ENCODE measurements around the gene TAS2R3.

DNA sequence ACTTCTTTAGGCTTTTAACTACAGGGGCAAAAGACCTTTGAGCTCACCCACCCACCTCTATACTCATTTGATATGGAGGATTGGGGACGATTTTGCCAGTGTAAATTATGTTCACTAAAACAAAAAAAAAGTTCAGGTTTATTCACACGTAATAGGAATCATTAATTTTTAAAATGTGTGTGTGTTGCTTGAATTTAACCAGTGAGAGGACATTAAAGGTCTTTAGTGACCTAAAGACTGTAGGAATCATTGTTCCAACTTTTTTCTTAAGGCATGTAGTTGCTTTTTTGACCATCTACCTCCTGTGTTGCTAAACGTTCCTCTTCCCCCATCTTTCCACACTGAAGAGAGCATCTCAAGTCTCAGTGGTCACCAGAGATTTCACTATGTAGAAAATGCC lies 24.6 kb upstream of the TAS2R3 start:
- TF ChIP-seq, protein P1, sequence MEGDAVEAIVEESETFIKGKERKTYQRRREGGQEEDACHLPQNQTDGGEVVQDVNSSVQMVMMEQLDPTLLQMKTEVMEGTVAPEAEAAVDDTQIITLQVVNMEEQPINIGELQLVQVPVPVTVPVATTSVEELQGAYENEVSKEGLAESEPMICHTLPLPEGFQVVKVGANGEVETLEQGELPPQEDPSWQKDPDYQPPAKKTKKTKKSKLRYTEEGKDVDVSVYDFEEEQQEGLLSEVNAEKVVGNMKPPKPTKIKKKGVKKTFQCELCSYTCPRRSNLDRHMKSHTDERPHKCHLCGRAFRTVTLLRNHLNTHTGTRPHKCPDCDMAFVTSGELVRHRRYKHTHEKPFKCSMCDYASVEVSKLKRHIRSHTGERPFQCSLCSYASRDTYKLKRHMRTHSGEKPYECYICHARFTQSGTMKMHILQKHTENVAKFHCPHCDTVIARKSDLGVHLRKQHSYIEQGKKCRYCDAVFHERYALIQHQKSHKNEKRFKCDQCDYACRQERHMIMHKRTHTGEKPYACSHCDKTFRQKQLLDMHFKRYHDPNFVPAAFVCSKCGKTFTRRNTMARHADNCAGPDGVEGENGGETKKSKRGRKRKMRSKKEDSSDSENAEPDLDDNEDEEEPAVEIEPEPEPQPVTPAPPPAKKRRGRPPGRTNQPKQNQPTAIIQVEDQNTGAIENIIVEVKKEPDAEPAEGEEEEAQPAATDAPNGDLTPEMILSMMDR (conservative IDR thresholded peaks at IDR 0.05 in 1 of 2, IDR thresholded peaks at IDR 0.05 in 1 of 2; ENCODE audit: extremely low read depth in 1 of 2, insufficient read depth in 1 of 2, low read depth in 1 of 2, low read length in 2 of 2): no peak
- TF ChIP-seq EZH2 (IDR thresholded peaks at IDR 0.05; ENCODE audit: borderline replicate concordance, low read length): no peak
